Neuronal stem cell (in vitro differentiated cells): Measurements from ENCODE around the gene FAM210A.

Experiments used
- DNase-seq: peaks from one replicate; pipeline ENCODE4 v3.0.0-alpha.2; 2013; ENCODE audit warnings: low spot score
- H2AFZ ChIP-seq: one replicate; pipeline ENCODE4 v1.6.1; 2013; ENCODE audit warnings: mild to moderate bottlenecking, low read length, inconsistent platforms
- H2AK5ac ChIP-seq: 2 replicates; pipeline ENCODE4 v1.6.1; 2013; ENCODE audit warnings: low read depth, mild to moderate bottlenecking, inconsistent platforms, low read length, moderate library complexity, mixed read lengths
- H2BK120ac ChIP-seq: 2 replicates; pipeline ENCODE4 v1.6.1; 2013; ENCODE audit warnings: low read depth, mild to moderate bottlenecking, inconsistent platforms, low read length, moderate library complexity, mixed read lengths
- H2BK12ac ChIP-seq: one replicate; pipeline ENCODE4 v1.6.1; 2013; ENCODE audit warnings: low read length, inconsistent platforms
- H2BK15ac ChIP-seq: 2 replicates; pipeline ENCODE4 v1.6.1; 2013; ENCODE audit warnings: mild to moderate bottlenecking, low read length, inconsistent platforms, mixed read lengths
- H2BK5ac ChIP-seq: one replicate; pipeline ENCODE4 v1.6.1; 2013; ENCODE audit warnings: inconsistent platforms, mild to moderate bottlenecking, low read length, moderate library complexity
- H3K14ac ChIP-seq: one replicate; pipeline ENCODE4 v1.6.1; 2013; ENCODE audit warnings: low read length, inconsistent platforms
- H3K18ac ChIP-seq: 2 replicates; pipeline ENCODE4 v1.6.1; 2013; ENCODE audit warnings: low read length, inconsistent platforms
- H3K23ac ChIP-seq: 2 replicates; pipeline ENCODE4 v1.6.1; 2013; ENCODE audit warnings: low read depth, mild to moderate bottlenecking, mixed read lengths, low read length, inconsistent platforms; ENCODE audit not compliant: poor library complexity
- H3K27ac ChIP-seq: replicated peaks from 3 replicates; pipeline ENCODE4 v1.5.1; 2013; ENCODE audit warnings: low read length, inconsistent platforms
- H3K27me3 ChIP-seq, 3 experiments: 2 replicates each; pipeline ENCODE4 v1.6.1; 2013; ENCODE audit warnings: low read length in 3 of 3, mild to moderate bottlenecking in 2 of 3, inconsistent platforms in 1 of 3, low read depth in 1 of 3, mixed read lengths in 1 of 3, moderate library complexity in 1 of 3; ENCODE audit not compliant: control insufficient read depth in 3 of 3, insufficient read depth in 3 of 3
- H3K36me3 ChIP-seq, 2 donors: replicated peaks in 1 of 2; 2 replicates each; pipeline ENCODE4 v1.6.1; 2013; ENCODE audit warnings: low read length in 2 of 2; ENCODE audit not compliant: control insufficient read depth in 2 of 2, insufficient read depth in 2 of 2
- H3K4ac ChIP-seq: 2 replicates; pipeline ENCODE4 v1.6.1; 2013; ENCODE audit warnings: inconsistent platforms, mild to moderate bottlenecking, low read length, moderate library complexity
- H3K4me1 ChIP-seq, 2 donors: 1 replicate in 1 of 2; 2 replicates in 1 of 2; pipeline ENCODE4 v1.6.1; 2013; ENCODE audit warnings: low read length in 2 of 2, low read depth in 1 of 2; ENCODE audit not compliant: control insufficient read depth in 2 of 2, insufficient read depth in 1 of 2
- H3K4me2 ChIP-seq: one replicate; pipeline ENCODE4 v1.6.1; 2013; ENCODE audit warnings: mild to moderate bottlenecking, low read length, inconsistent platforms; ENCODE audit not compliant: insufficient read depth, poor library complexity, severe bottlenecking
- H3K4me3 ChIP-seq, 2 donors: 2 replicates each; pipeline ENCODE4 v1.5.1; 2013; ENCODE audit warnings: low read length in 2 of 2, mild to moderate bottlenecking in 2 of 2, inconsistent platforms in 1 of 2, moderate library complexity in 1 of 2
- H3K79me1 ChIP-seq: one replicate; pipeline ENCODE4 v1.6.1; 2013; ENCODE audit warnings: low read depth, mild to moderate bottlenecking, inconsistent platforms, low read length, moderate library complexity
- H3K9ac ChIP-seq: one replicate; pipeline ENCODE4 v1.6.1; 2013; ENCODE audit warnings: mild to moderate bottlenecking, low read depth, low read length, inconsistent platforms; ENCODE audit not compliant: poor library complexity
- H3K9me3 ChIP-seq, 2 donors: replicated peaks in 1 of 2; 2 replicates each; pipeline versions ENCODE3 to v1.6.1; 2013; ENCODE audit warnings: low read length in 2 of 2, mild to moderate bottlenecking in 2 of 2, inconsistent platforms in 1 of 2, low read depth in 1 of 2, mixed read lengths in 1 of 2, moderate library complexity in 1 of 2; ENCODE audit not compliant: control insufficient read depth in 2 of 2, insufficient read depth in 1 of 2
- H4K8ac ChIP-seq: one replicate; pipeline ENCODE4 v1.6.1; 2013; ENCODE audit warnings: low read depth, mild to moderate bottlenecking, inconsistent platforms, low read length, moderate library complexity
- H4K91ac ChIP-seq: one replicate; pipeline ENCODE4 v1.6.1; 2013; ENCODE audit warnings: low read length, low read depth, mild to moderate bottlenecking, inconsistent platforms; ENCODE audit not compliant: poor library complexity
- WGBS, 2 donors: extraction: QIAGEN DNeasy Blood & Tissue Kit; methylation state at CpG; one replicate each; pipeline ENCODE4 v1.1.7; 2013; ENCODE audit warnings: missing lambda C conversion rate in 2 of 2, mixed read lengths in 1 of 2; ENCODE audit not compliant: insufficient read length in 2 of 2, insufficient replicate concordance in 1 of 2; ENCODE audit errors: extremely low coverage in 2 of 2; 5-methylcytosine and 5-hydroxymethylcytosine counted together

Gene FAM210A

DNA sequence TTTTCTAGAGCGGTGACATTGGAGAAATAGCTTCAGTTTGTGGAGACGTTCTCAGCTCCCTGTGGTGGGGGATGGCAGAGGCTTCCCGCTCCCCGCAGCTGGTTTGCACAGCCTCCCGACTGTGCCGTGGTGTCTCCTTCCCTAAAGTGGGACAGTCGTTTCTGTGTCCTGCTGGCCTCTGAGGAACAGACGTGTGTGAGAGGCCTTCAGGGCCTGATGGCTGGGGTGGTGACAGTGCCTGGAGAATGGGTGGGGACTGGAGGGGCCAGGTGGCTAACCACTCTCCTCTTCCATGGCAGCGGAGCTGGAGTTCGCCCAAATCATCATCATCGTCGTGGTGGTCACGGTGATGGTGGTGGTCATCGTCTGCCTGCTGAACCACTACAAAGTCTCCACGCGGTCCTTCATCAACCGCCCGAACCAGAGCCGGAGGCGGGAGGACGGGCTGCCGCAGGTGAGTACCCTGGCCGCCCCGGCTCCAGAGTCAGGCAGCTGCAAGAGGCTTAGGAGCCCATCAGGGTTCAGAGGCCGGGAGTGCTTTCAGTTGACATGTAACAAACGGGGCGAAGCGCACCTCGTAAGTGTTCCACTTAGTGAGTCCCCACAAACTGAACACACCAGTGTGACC is 105.4 kb downstream of the FAM210A start:
- no peak overlapping the region for H4K8ac ChIP-seq
- DNase-seq: no peak
- no peak overlapping the region for H2AFZ ChIP-seq
- H2AK5ac ChIP-seq: peak overlapping the region; percentile 10
- no peak overlapping the region for H3K4me2 ChIP-seq
- no peaks in the 10 kb centered on the region for H3K79me1 ChIP-seq
- no peak overlapping the region for H3K9ac ChIP-seq
- no peak overlapping the region for H2BK120ac ChIP-seq
- no peaks in the 10 kb centered on the region for H3K36me3 ChIP-seq
- H3K4me1 ChIP-seq: peaks cover 0 to 8% of the 10 kb centered on the region in 2 donors
- no peak overlapping the region for H4K91ac ChIP-seq
- no peak overlapping the region for H2BK15ac ChIP-seq
- no peak overlapping the region for H3K18ac ChIP-seq
- H3K23ac ChIP-seq: no peak overlapping the region
- H3K9me3 ChIP-seq: no peaks in the 10 kb centered on the region
- H3K4ac ChIP-seq: no peak overlapping the region
- H3K27me3 ChIP-seq: peaks cover 0 to 40% (median 0%) of the 10 kb centered on the region in 3 experiments
- H2BK12ac ChIP-seq: peak overlapping the region; percentile 34
- H3K27ac ChIP-seq: no peak overlapping the region
- no CpG with 5 or more reads among the region's 29 CpGs for WGBS, 2 donors
- H3K14ac ChIP-seq: no peak overlapping the region
- H2BK5ac ChIP-seq: no peak overlapping the region
- H3K4me3 ChIP-seq: no peak overlapping the region

DNA sequence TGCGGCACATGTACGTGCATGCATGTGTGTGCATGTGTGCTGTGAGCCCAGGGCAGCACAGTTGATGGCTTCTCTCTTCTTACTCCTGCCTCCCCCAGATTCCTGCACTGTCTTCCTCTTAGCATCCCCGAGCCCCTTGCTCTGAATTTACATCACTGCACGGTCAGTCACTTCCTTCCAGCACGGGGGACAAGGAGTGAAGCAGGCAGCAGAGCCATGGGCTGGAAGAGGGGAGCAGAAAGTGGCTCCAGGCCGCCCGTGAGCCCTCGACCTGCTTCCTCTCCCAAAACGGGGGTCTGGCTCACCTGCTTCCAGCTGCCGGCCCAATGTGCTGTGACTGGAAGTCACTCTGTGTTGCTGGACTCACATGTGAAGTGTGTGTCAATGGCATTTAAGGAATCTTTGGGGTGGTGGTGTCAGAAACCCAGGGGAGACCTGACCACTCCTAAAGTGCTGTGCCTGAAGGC is 106.1 kb downstream of the FAM210A start:
- Histone ChIP-seq H4K8ac (no peak overlapping the region), H2AFZ (no peak overlapping the region), H3K9me3 (no peaks in the 10 kb centered on the region), H2AK5ac (peak overlapping the region; percentile 34), H3K4me2 (no peak overlapping the region), H3K27me3 (peaks cover 0 to 40% (median 0%) of the 10 kb centered on the region in 3 experiments), H3K4me3 (no peak overlapping the region), H3K79me1 (no peaks in the 10 kb centered on the region), H3K9ac (peak overlapping the region; percentile 47), H2BK12ac (no peak overlapping the region), H3K27ac (no peak overlapping the region), H3K14ac (peak overlapping the region; percentile 39), H2BK120ac (no peak overlapping the region), H3K4me1 (peaks cover 0 to 8% of the 10 kb centered on the region in 2 donors), H3K23ac (no peak overlapping the region), H3K36me3 (no peaks in the 10 kb centered on the region), H3K4ac (no peak overlapping the region), H2BK5ac (no peak overlapping the region), H2BK15ac (no peak overlapping the region), H4K91ac (no peak overlapping the region), H3K18ac (peak overlapping the region; percentile 86)
- no CpG with 5 or more reads among the region's 10 CpGs for WGBS, 2 donors
- no peak for DNase-seq

DNA sequence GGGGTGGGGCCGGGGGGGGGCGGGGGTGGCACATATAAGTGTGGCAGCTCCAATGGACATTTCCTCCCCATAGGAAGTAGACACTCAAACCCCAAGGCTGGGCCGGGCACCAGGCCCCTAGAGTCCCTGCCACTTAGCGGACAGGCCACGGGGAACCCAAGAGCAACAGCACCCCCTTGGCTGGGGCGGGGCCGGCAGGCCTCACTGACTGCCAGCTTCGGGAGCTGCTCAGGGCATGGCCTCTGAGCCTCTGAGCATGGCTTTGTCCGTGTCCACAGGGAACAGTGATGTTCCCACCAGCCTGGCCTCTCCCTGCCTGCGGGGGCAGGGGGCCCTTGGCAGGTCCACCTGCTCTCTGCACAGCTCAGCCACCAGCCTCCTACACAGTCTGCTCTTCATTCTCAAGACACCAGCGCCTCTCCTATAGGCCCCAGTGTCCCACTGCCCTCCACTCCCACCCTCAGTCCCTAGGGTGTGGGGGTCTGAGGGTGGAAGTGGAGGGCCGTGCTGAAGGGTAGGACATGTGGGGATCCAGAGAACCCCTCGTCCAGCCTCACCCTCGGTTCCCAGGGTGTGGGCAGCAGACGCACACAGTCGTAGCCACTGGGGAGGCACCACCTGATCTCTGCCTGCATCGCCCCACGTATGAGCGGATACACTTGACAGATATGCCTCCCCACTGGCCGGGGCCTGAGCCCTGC is 106.7 kb downstream of the FAM210A start:
- DNase-seq: no peak
- no peak overlapping the region for H2BK5ac ChIP-seq
- H3K14ac ChIP-seq: peak overlapping the region; percentile 39
- no peaks in the 10 kb centered on the region for H3K79me1 ChIP-seq
- H4K8ac ChIP-seq: no peak overlapping the region
- H3K9ac ChIP-seq: peak overlapping the region; percentile 47
- peak overlapping the region; percentile 86 for H3K18ac ChIP-seq
- H4K91ac ChIP-seq: no peak overlapping the region
- H3K4me1 ChIP-seq: peaks cover 0 to 8% of the 10 kb centered on the region in 2 donors
- no peak overlapping the region for H3K23ac ChIP-seq
- WGBS, 2 donors: no CpG with 5 or more reads among the region's 20 CpGs
- no peaks in the 10 kb centered on the region for H3K36me3 ChIP-seq
- peak overlapping the region; percentile 34 for H2AK5ac ChIP-seq
- peak overlapping the region; percentile 15 for H3K4ac ChIP-seq
- no peak overlapping the region for H2BK15ac ChIP-seq
- no peak overlapping the region for H2BK120ac ChIP-seq
- H3K27ac ChIP-seq: no peak overlapping the region
- no peak overlapping the region for H2AFZ ChIP-seq
- no peak overlapping the region for H3K4me3 ChIP-seq
- H3K4me2 ChIP-seq: no peak overlapping the region
- no peak overlapping the region for H2BK12ac ChIP-seq
- H3K27me3 ChIP-seq: peaks cover 0 to 41% (median 0%) of the 10 kb centered on the region in 3 experiments
- no peaks in the 10 kb centered on the region for H3K9me3 ChIP-seq

DNA sequence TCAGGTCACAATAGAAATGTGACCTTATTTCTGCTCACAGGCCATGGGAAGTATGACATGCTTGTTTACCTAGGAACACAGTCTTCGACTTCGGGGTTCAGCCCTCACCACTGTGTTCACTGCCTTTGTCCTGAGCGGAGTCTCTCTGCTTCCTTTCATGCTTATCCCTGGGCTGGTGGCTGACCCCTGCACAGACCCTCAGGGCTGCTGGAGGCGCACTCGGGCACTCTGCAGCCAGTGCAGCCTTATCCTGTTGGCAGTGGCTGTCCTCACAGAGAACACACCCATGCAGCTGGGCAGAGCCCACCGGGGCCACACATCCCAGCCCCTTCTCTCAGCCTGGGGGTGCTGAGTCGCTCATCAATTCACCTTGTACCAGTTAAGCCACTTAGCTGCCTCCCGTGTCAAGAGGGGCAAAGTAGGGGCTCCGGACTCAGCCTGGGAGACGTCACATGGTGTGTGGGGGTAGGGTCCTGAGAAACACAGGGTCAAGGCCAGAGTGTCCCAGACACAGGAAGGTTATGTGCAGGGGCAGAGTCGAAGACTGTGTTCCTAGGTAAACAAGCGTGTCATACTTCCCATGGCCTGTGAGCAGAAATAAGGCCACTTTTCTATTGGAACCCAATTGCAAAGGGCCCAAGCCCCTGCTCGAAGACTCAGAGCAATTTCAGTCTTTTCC is 107.5 kb downstream of the FAM210A start:
- Histone ChIP-seq H3K4ac (no peak overlapping the region), H3K4me1 (peaks cover 0 to 8% of the 10 kb centered on the region in 2 donors), H3K18ac (peak overlapping the region; percentile 6), H3K9me3 (no peaks in the 10 kb centered on the region), H3K36me3 (no peaks in the 10 kb centered on the region), H2BK12ac (no peak overlapping the region), H3K27ac (no peak overlapping the region), H3K9ac (peak overlapping the region; percentile 25), H2AFZ (no peak overlapping the region), H3K4me2 (no peak overlapping the region), H3K14ac (no peak overlapping the region), H2BK120ac (no peak overlapping the region), H3K4me3 (no peak overlapping the region), H3K79me1 (no peaks in the 10 kb centered on the region), H2BK15ac (no peak overlapping the region), H4K8ac (no peak overlapping the region), H2BK5ac (no peak overlapping the region), H3K23ac (no peak overlapping the region), H3K27me3 (peaks cover 0 to 36% (median 0%) of the 10 kb centered on the region in 3 experiments), H2AK5ac (peak overlapping the region; percentile 4), H4K91ac (no peak overlapping the region)
- DNase-seq: no peak
- WGBS, 2 donors: no CpG with 5 or more reads among the region's 13 CpGs
